SK-N-MC (cell line): ENCODE data around the gene POLR3K.
"Not testable (repeated sequence)": the region's sequence is repeated elsewhere in the genome, so short reads cannot be mapped to it uniquely, and the experiment has no call there.

Source experiments
- EZH2 ChIP-seq: fragments of 200-600 bp; sonication (generic); IDR thresholded peaks from one replicate; pipeline ENCODE4 v1.6.1; 2017; ENCODE audit warnings: antibody characterized with exemption
- FOXP2 ChIP-seq: optimal IDR thresholded peaks from 2 replicates; pipeline ENCODE3; 2011; ENCODE audit warnings: mild to moderate bottlenecking, moderate library complexity; ENCODE audit not compliant: insufficient read depth; ENCODE audit errors: extremely low read length, control extremely low read depth
- POLR2AphosphoS5 ChIP-seq: IDR thresholded peaks from 2 replicates; pipeline ENCODE4 v1.6.1; 2012; ENCODE audit warnings: mild to moderate bottlenecking, low read depth, low read length, borderline replicate concordance

DNA sequence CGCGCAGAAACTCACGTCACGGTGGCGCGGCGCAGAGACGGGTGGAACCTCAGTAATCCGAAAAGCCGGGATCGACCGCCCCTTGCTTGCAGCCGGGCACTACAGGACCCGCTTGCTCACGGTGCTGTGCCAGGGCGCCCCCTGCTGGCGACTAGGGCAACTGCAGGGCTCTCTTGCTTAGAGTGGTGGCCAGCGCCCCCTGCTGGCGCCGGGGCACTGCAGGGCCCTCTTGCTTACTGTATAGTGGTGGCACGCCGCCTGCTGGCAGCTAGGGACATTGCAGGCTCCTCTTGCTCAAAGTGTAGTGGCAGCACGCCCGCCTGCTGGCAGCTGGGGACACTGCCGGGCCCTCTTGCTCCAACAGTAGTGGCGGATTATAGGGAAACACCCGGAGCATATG lies 42.6 kb downstream of the POLR3K start:
- TF ChIP-seq EZH2, POLR2AphosphoS5, FOXP2: not testable (repeated sequence)
